Common myeloid progenitor, CD34-positive (primary cell): ENCODE data around the gene CLDN2. TPM values are rescaled to one million over a fixed set of nuclear protein-coding genes. Genes with fewer than 3 reads are reported as not detected.
"Not testable (repeated sequence)": the region's sequence is repeated elsewhere in the genome, so short reads cannot be mapped to it uniquely, and the experiment has no call there.

Experiments
- CTCF ChIA-PET: fragments of 350-600 bp; sonication (Branson Sonifier 250); formaldehyde crosslinking; loops from one replicate; lab custom pipeline; 2021; ENCODE audit warnings: antibody characterized with exemption; lab: Charles Lee
- POLR2A ChIA-PET: fragments of 350-600 bp; sonication (Branson Sonifier 250); formaldehyde crosslinking; loops from one replicate; lab custom pipeline; 2021; ENCODE audit warnings: antibody characterized with exemption; lab: Charles Lee
- DNase-seq, 3 donors: peaks; one replicate each; pipeline versions ENCODE4 v3.0.0 to v3.0.0-alpha.2; 2013
- H3K27ac ChIP-seq, 2 experiments: 1 replicate in 1 of 2; 2 replicates in 1 of 2; pipeline ENCODE4 v1.7.0; 2013; ENCODE audit warnings: inconsistent platforms in 2 of 2, low read length in 2 of 2, mild to moderate bottlenecking in 2 of 2, low read depth in 1 of 2, moderate library complexity in 1 of 2; ENCODE audit not compliant: severe bottlenecking in 2 of 2, insufficient read depth in 1 of 2, poor library complexity in 1 of 2
- H3K27me3 ChIP-seq, 5 experiments: replicated peaks in 2 of 5; 1 replicate in 3 of 5; 2 replicates in 2 of 5; pipeline versions ENCODE4 v1.6.1 to v1.7.0; 2013; ENCODE audit warnings: low read length in 4 of 5, mild to moderate bottlenecking in 2 of 5, moderate library complexity in 2 of 5, inconsistent platforms in 1 of 5; ENCODE audit not compliant: insufficient read depth in 5 of 5, control insufficient read depth in 4 of 5
- H3K36me3 ChIP-seq, 4 experiments: 1 replicate in 2 of 4; 2 replicates in 2 of 4; pipeline versions ENCODE4 v1.6.1 to v1.7.0; 2013; ENCODE audit warnings: low read length in 3 of 4, control low read depth in 1 of 4, mild to moderate bottlenecking in 1 of 4; ENCODE audit not compliant: control insufficient read depth in 4 of 4, insufficient read depth in 4 of 4
- H3K4me1 ChIP-seq, 4 experiments: 1 replicate in 3 of 4; 2 replicates in 1 of 4; pipeline versions ENCODE4 v1.6.1 to v1.7.1; 2013; ENCODE audit warnings: low read length in 3 of 4, mild to moderate bottlenecking in 3 of 4, control low read depth in 1 of 4, inconsistent platforms in 1 of 4, moderate library complexity in 1 of 4; ENCODE audit not compliant: control insufficient read depth in 4 of 4, insufficient read depth in 4 of 4; ENCODE audit errors: control extremely low read depth in 1 of 4
- H3K4me3 ChIP-seq, 7 experiments: 1 replicate in 4 of 7; 2 replicates in 3 of 7; pipeline versions ENCODE4 v1.5.1 to v1.7.0; 2013; ENCODE audit warnings: mild to moderate bottlenecking in 7 of 7, low read length in 6 of 7, moderate library complexity in 6 of 7, inconsistent platforms in 2 of 7, low read depth in 2 of 7, control low read depth in 1 of 7; ENCODE audit not compliant: insufficient read depth in 4 of 7, control insufficient read depth in 1 of 7; ENCODE audit errors: extremely low read depth in 1 of 7
- H3K9me3 ChIP-seq, 5 experiments: 1 replicate in 4 of 5; 2 replicates in 1 of 5; pipeline versions ENCODE4 v1.6.1 to v1.7.1; 2013; ENCODE audit warnings: low read length in 4 of 5, mild to moderate bottlenecking in 2 of 5, inconsistent platforms in 1 of 5, low read depth in 1 of 5, moderate library complexity in 1 of 5; ENCODE audit not compliant: control insufficient read depth in 4 of 5, insufficient read depth in 2 of 5; ENCODE audit errors: control extremely low read depth in 1 of 5
- WGBS: methylation state at CpG from one replicate; pipeline ENCODE4 v1.1.5; 2013; ENCODE audit not compliant: insufficient coverage; 5-methylcytosine and 5-hydroxymethylcytosine counted together
- polyA plus RNA-seq: library from polyadenylated mRNA; unstranded; fragments of 120-200 nt; gene quantifications from one replicate; pipeline ENCODE4 v1.2.1, GENCODE V29; 2013

Gene CLDN2, protein sequence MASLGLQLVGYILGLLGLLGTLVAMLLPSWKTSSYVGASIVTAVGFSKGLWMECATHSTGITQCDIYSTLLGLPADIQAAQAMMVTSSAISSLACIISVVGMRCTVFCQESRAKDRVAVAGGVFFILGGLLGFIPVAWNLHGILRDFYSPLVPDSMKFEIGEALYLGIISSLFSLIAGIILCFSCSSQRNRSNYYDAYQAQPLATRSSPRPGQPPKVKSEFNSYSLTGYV
- polyA plus RNA-seq = not detected

DNA sequence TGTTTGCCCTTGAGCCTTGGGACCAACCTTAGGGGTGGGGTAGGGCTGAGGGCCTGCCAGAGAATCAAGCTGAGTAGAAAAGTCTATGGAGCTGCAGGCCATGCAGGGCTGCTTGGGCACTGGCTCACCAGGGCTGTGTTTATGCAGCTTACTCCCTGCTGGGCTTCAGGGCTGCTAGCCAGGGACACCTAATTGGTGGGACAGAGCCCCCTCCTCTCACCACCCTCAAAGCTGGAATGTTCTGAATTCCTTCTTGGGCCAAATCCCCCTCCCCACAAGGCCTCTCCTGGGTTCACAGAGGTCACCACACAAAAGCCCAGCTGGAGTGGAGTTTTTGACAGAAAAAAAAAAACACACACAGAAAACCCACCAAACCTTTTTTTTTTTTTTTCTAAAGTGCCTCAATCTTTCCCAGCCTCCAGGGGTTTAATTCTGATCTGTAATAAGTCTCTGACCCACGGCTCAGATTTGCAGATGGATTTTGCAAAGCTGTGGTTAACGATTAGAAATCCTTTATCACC, at the start of gene CLDN2:
Gene CLDN2 (plus strand): TSS at position 471 of the 521 bp plus-strand sequence. CDS start 7,827 bp downstream, outside the sequence.
- H3K4me1 ChIP-seq = peaks cover 0 to 21% (median 12%) of the 10 kb centered on the region in 4 experiments
- H3K36me3 ChIP-seq = no peaks in the 10 kb centered on the region
- no peaks in the 10 kb centered on the region for H3K9me3 ChIP-seq
- H3K27ac ChIP-seq = no peak within 1 kb of the TSS
- H3K4me3 ChIP-seq = no peak within 1 kb of the TSS
- peaks cover 0 to 54% (median 17%) of the 10 kb centered on the region in 5 experiments for H3K27me3 ChIP-seq
- no peak for DNase-seq
- 58% methylated on average over 2 of the region's 2 CpGs for WGBS
- POLR2A ChIA-PET = no interaction called here
- CTCF ChIA-PET = no interaction called here

DNA sequence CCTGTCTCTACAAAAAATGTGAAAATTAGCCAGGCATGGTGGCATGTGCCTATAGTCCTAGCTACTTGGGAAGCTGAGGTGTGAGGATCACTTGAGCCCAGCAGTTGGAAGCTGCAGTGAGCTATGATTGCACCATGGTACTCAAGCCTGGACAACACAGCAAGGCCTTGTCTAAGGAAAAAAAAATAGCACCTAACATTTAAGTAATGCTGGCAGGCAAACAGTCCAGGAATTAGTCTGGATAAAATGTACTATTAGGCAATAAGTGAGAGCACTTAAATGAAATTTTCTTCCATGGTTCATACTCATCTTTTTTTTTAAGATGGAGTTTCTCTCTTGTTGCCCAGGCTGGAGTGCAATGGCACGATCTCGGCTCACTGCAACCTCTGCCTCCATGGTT, 47.4 kb upstream of the CLDN2 start:
- H3K4me1 ChIP-seq, H3K27ac ChIP-seq, DNase-seq, H3K36me3 ChIP-seq, H3K27me3 ChIP-seq, H3K9me3 ChIP-seq, POLR2A ChIA-PET, H3K4me3 ChIP-seq, CTCF ChIA-PET: not testable (repeated sequence)
- WGBS = 100% methylated on average over 2 of the region's 2 CpGs

DNA sequence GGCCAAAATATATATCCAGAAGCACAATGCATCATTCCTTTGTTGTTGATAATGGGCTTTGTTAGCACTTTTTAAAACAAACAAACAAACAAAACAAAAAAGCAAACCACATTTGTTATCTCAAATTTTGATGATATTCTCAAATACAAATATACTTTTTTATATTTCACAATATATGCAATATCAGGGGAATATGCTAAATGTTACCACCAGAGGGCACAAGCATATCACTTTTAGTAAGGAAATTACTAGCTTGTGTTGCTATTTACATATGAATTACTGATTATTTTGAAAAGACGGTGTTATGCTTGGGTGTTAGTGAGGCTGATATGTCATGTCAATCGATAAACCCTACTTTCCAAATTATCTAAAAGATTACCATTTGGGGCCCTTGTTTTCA, 46.1 kb upstream of the CLDN2 start:
- Histone ChIP-seq H3K9me3 (no peaks in the 10 kb centered on the region), H3K4me1 (no peaks in the 10 kb centered on the region), H3K27ac (no peak overlapping the region), H3K27me3 (no peaks in the 10 kb centered on the region), H3K4me3 (no peak overlapping the region), H3K36me3 (no peaks in the 10 kb centered on the region)
- no CpG with 5 or more reads among the region's 2 CpGs for WGBS
- peak in 2 of 3 donors; percentile 51 to 59 for DNase-seq
- CTCF ChIA-PET = interaction anchor here (1.1 kb wide), 1 partner anchor 12 kb away, joined by 5 read pairs; no protein-coding TSS in a partner anchor
- POLR2A ChIA-PET = no interaction called here

DNA sequence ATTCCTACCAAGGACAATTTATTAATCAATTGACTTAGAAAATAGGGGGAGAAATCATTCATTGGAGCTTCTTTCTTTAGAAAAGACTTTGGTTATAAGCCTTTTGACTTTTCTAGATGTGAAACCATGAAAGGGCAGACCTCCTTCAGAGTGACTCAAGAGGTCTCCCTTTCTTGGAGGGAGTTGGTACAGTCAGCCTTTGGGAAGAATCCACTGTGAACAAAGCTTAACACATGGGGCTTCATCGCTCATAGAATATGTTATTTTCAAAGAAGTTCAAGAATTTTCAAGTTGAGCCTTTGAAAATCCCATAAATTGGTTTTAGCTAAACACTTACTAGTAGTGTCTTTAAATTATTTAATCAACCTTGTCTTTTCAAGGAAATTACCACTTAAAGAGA, 45.1 kb upstream of the CLDN2 start:
- ChIA-PET CTCF (interaction anchor here (1.4 kb wide), 2 partner anchors 13 to 19 kb away, joined by 3 read pairs; no protein-coding TSS in a partner anchor), POLR2A (no interaction called here)
- no peaks in the 10 kb centered on the region for H3K4me1 ChIP-seq
- no peak for DNase-seq
- H3K27ac ChIP-seq = no peak overlapping the region
- no peak overlapping the region for H3K4me3 ChIP-seq
- H3K9me3 ChIP-seq = no peaks in the 10 kb centered on the region
- no peaks in the 10 kb centered on the region for H3K36me3 ChIP-seq
- WGBS = no CpG with 5 or more reads among the region's 1 CpG
- H3K27me3 ChIP-seq = no peaks in the 10 kb centered on the region

DNA sequence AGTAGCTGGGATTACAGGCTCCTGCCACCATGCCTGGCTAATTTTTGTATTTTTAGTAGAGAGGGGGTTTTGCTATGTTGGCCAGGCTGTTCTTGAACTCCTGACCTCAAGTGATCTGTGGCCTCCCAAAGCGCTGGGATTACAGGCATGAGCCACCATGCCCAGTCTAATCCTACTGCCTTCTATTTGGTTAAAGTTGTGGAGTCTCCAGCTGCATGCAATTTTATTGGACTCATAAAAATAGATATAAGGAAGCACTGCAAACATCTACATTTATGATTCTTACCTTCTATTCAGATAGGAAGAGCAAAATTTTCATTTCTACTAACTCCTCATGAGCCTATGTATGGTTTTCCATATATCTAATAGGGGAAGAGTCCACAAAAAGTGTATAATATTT, 30.7 kb upstream of the CLDN2 start:
- ChIA-PET POLR2A (no interaction called here), CTCF (no interaction called here)
- no peaks in the 10 kb centered on the region for H3K36me3 ChIP-seq
- DNase-seq = no peak
- peaks cover 0 to 22% (median 1%) of the 10 kb centered on the region in 5 experiments for H3K27me3 ChIP-seq
- no peaks in the 10 kb centered on the region for H3K9me3 ChIP-seq
- no peaks in the 10 kb centered on the region for H3K4me1 ChIP-seq
- no peak overlapping the region for H3K27ac ChIP-seq
- no peak overlapping the region for H3K4me3 ChIP-seq
- no CpG with 5 or more reads among the region's 1 CpG for WGBS

DNA sequence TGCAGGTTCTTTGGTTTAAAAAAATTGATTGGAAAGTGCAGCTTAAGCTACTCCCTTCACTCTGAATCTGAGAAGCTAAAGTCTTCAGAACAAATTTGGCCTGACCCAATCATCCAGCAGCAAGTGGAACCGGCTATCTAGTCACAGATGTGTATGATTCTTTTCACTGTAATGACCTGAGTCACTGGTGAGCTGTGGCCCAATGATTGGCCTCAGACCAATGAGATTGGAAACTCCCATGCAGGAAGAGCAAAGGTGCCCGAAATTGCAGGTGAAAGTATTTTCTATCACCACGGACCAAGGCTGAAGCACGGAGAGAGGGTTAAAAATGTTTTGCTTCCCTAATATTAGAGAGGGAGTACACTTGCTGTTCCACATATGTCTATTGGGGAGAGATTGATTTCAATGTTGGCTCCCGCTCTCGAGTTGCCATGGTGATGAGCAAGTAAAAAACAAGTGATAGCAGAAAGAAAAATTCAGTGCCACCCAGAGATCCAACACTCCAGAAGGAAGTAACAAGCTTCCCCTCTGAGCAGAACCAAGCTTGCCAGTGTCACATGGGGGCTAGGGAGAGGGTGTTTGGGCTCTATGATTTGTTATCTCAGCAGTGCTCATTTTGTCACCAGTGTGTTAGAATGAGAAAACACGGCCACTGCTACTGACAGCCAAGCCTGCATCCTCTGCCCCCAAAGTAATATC, 28.3 kb upstream of the CLDN2 start:
- CTCF ChIA-PET = interaction anchor here (0.8 to 3.4 kb wide), 4 partner anchors 9 to 68 kb away, joined by 3 to 15 read pairs (median 6); no protein-coding TSS in a partner anchor
- WGBS = 63% methylated on average over 7 of the region's 7 CpGs
- Histone ChIP-seq H3K27me3 (peaks cover 0 to 28% (median 1%) of the 10 kb centered on the region in 5 experiments), H3K4me1 (no peaks in the 10 kb centered on the region), H3K27ac (no peak overlapping the region), H3K9me3 (no peaks in the 10 kb centered on the region), H3K4me3 (no peak overlapping the region), H3K36me3 (no peaks in the 10 kb centered on the region)
- DNase-seq = no peak
- POLR2A ChIA-PET = no interaction called here
